ENCODE results near the gene WDR75. TPM values are rescaled to one million over a fixed set of nuclear protein-coding genes. Genes with fewer than 3 reads are reported as not detected.

The WDR75 gene
- total RNA-seq, 3 donors from 2014 or later: 40.0 to 52.4 (median 45.2) TPM

- H3K27me3 ChIP-seq: no peaks in the 10 kb centered on the region
- H3K27ac ChIP-seq: no peak overlapping the region
- no peaks in the 10 kb centered on the region for H3K9me3 ChIP-seq
- H3K4me1 ChIP-seq: no peaks in the 10 kb centered on the region
- TF ChIP-seq CTCF (IDR thresholded peaks at IDR 0.05) (no peak), POLR2A (IDR thresholded peaks at IDR 0.05) (no peak), POLR2AphosphoS5 (IDR thresholded peaks at IDR 0.05) (no peak)
- H3K36me3 ChIP-seq: no peaks in the 10 kb centered on the region
- no peak for DNase-seq (ENCODE audit: low spot score in 2 of 2)
- H3K4me3 ChIP-seq: no peak overlapping the region
- intact Hi-C loops (cut with DNase I; ENCODE audit: low total_unique reads): no loop called here
Measured at GRCh38 chr2:189483571-189483970, 42.3 kb downstream of the WDR75 start.

GRCh38 chr2:189483980-189484740, 42.9 kb downstream of the WDR75 start:
- Histone ChIP-seq H3K4me3 (no peak overlapping the region), H3K27me3 (no peaks in the 10 kb centered on the region), H3K36me3 (no peaks in the 10 kb centered on the region), H3K4me1 (no peaks in the 10 kb centered on the region), H3K27ac (no peak overlapping the region), H3K9me3 (no peaks in the 10 kb centered on the region)
- intact Hi-C loops (cut with DNase I; ENCODE audit: low total_unique reads): no loop called here
- DNase-seq (ENCODE audit: low spot score in 2 of 2): no peak
- no peak for TF ChIP-seq POLR2AphosphoS5 (IDR thresholded peaks at IDR 0.05)
- no peak for TF ChIP-seq POLR2A (IDR thresholded peaks at IDR 0.05)
- no peak for TF ChIP-seq CTCF (IDR thresholded peaks at IDR 0.05)

- H3K9me3 ChIP-seq: no peaks in the 10 kb centered on the region
- intact Hi-C loops (cut with DNase I; ENCODE audit: low total_unique reads): no loop called here
- DNase-seq (ENCODE audit: low spot score in 2 of 2): no peak
- no peaks in the 10 kb centered on the region for H3K4me1 ChIP-seq
- H3K27me3 ChIP-seq: no peaks in the 10 kb centered on the region
- no peak overlapping the region for H3K4me3 ChIP-seq
- H3K27ac ChIP-seq: no peak overlapping the region
- TF ChIP-seq POLR2A (IDR thresholded peaks at IDR 0.05) (no peak), POLR2AphosphoS5 (IDR thresholded peaks at IDR 0.05) (no peak), CTCF (IDR thresholded peaks at IDR 0.05) (no peak)
- H3K36me3 ChIP-seq: no peaks in the 10 kb centered on the region
Measured at GRCh38 chr2:189485146-189485545, 43.9 kb downstream of the WDR75 start.

- H3K4me1 ChIP-seq: no peaks in the 10 kb centered on the region
- TF ChIP-seq CTCF (IDR thresholded peaks at IDR 0.05): no peak
- TF ChIP-seq POLR2A (IDR thresholded peaks at IDR 0.05): no peak
- no peak for TF ChIP-seq POLR2AphosphoS5 (IDR thresholded peaks at IDR 0.05)
- intact Hi-C loops (cut with DNase I; ENCODE audit: low total_unique reads): no loop called here
- H3K9me3 ChIP-seq: no peaks in the 10 kb centered on the region
- H3K27me3 ChIP-seq: no peaks in the 10 kb centered on the region
- H3K4me3 ChIP-seq: no peak overlapping the region
- no peaks in the 10 kb centered on the region for H3K36me3 ChIP-seq
- no peak overlapping the region for H3K27ac ChIP-seq
- no peak for DNase-seq (ENCODE audit: low spot score in 2 of 2)
Measured at GRCh38 chr2:189486237-189486770, 45.0 kb downstream of the WDR75 start.

- no peaks in the 10 kb centered on the region for H3K4me1 ChIP-seq
- H3K9me3 ChIP-seq: no peaks in the 10 kb centered on the region
- no peak overlapping the region for H3K4me3 ChIP-seq
- intact Hi-C loops (cut with DNase I; ENCODE audit: low total_unique reads): no loop called here
- TF ChIP-seq POLR2A (IDR thresholded peaks at IDR 0.05) (no peak), CTCF (IDR thresholded peaks at IDR 0.05) (no peak), POLR2AphosphoS5 (IDR thresholded peaks at IDR 0.05) (no peak)
- H3K36me3 ChIP-seq: no peaks in the 10 kb centered on the region
- no peak overlapping the region for H3K27ac ChIP-seq
- H3K27me3 ChIP-seq: no peaks in the 10 kb centered on the region
- DNase-seq (ENCODE audit: low spot score in 2 of 2): no peak
Measured at GRCh38 chr2:189487283-189488007, 46.2 kb downstream of the WDR75 start.
